Parathyroid adenoma (tissue), 2 donors: ENCODE measurements around the gene GSE1.
A peak's percentile ranks its signal among the peaks of the same experiment; 100 is the strongest.

Source experiments
- H2AFZ ChIP-seq: fragments of 300-600 bp; sonication (generic); one replicate; pipeline ENCODE4 v1.7.0; 2017; ENCODE audit warnings: antibody characterized with exemption, mild to moderate bottlenecking
- H3K27ac ChIP-seq: fragments of 300-600 bp; sonication (generic); one replicate; pipeline ENCODE4 v1.7.0; 2017
- H3K27me3 ChIP-seq: fragments of 300-600 bp; sonication (generic); one replicate; pipeline ENCODE4 v1.7.0; 2017; ENCODE audit warnings: low read length; ENCODE audit not compliant: control insufficient read depth, insufficient read depth
- H3K36me3 ChIP-seq: fragments of 300-600 bp; sonication (generic); one replicate; pipeline ENCODE4 v1.7.0; 2017; ENCODE audit warnings: low read length; ENCODE audit not compliant: control insufficient read depth, insufficient read depth
- H3K4me1 ChIP-seq: fragments of 300-600 bp; sonication (generic); one replicate; pipeline ENCODE4 v1.7.0; 2017; ENCODE audit warnings: control low read depth
- H3K4me2 ChIP-seq: fragments of 300-600 bp; sonication (generic); one replicate; pipeline ENCODE4 v1.7.0; 2017; ENCODE audit warnings: low read length
- H3K4me3 ChIP-seq: fragments of 300-600 bp; sonication (generic); one replicate; pipeline ENCODE4 v1.7.0; 2017; ENCODE audit warnings: low read depth, low read length
- H3K79me2 ChIP-seq: fragments of 300-600 bp; sonication (generic); one replicate; pipeline ENCODE4 v1.7.0; 2017; ENCODE audit warnings: control low read depth
- H3K9ac ChIP-seq: fragments of 300-600 bp; sonication (generic); one replicate; pipeline ENCODE4 v1.7.0; 2017; ENCODE audit warnings: mild to moderate bottlenecking
- H3K9me3 ChIP-seq: fragments of 300-600 bp; sonication (generic); one replicate; pipeline ENCODE4 v1.7.0; 2017; ENCODE audit warnings: low read length; ENCODE audit not compliant: control insufficient read depth
- TF ChIP-seq, protein P1 (sequence below): fragments of 300-600 bp; sonication (generic); IDR thresholded peaks from one replicate; pipeline ENCODE4 v1.7.0; 2017; ENCODE audit warnings: antibody characterized with exemption, mild to moderate bottlenecking
- donor health status: primary hyperparathyroidism.

GSE1 gene

DNA sequence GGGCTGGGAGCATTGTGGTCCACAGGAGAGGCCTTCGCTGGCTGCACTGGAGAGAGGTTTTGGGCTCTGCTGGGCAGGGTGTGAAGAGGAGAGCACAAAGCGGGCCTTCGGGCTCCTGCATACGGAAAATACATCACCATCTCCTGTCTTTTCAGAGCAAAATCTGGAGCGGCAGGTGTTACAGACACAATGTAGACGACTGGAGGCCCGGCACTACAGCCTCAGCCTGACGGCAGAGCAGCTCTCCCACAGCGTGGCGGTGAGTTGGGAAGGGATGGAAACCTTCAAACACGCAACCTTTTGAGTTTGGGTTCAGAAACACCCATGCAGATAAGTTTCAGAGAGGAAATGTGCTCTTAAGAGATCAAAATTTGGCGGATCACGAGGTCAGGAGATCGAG is 57.7 kb downstream of the GSE1 start:
- H3K27me3 ChIP-seq = no peaks in the 10 kb centered on the region
- H3K4me1 ChIP-seq = peaks cover 14% of the 10 kb centered on the region
- H3K4me2 ChIP-seq = no peak overlapping the region
- no peak overlapping the region for H3K9ac ChIP-seq
- H3K9me3 ChIP-seq = no peaks in the 10 kb centered on the region
- no peak overlapping the region for H3K27ac ChIP-seq
- no peaks in the 10 kb centered on the region for H3K36me3 ChIP-seq
- H3K79me2 ChIP-seq = peaks cover 3% of the 10 kb centered on the region
- H2AFZ ChIP-seq = no peak overlapping the region
- TF ChIP-seq, protein P1, sequence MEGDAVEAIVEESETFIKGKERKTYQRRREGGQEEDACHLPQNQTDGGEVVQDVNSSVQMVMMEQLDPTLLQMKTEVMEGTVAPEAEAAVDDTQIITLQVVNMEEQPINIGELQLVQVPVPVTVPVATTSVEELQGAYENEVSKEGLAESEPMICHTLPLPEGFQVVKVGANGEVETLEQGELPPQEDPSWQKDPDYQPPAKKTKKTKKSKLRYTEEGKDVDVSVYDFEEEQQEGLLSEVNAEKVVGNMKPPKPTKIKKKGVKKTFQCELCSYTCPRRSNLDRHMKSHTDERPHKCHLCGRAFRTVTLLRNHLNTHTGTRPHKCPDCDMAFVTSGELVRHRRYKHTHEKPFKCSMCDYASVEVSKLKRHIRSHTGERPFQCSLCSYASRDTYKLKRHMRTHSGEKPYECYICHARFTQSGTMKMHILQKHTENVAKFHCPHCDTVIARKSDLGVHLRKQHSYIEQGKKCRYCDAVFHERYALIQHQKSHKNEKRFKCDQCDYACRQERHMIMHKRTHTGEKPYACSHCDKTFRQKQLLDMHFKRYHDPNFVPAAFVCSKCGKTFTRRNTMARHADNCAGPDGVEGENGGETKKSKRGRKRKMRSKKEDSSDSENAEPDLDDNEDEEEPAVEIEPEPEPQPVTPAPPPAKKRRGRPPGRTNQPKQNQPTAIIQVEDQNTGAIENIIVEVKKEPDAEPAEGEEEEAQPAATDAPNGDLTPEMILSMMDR = no peak
- H3K4me3 ChIP-seq = no peak overlapping the region

DNA sequence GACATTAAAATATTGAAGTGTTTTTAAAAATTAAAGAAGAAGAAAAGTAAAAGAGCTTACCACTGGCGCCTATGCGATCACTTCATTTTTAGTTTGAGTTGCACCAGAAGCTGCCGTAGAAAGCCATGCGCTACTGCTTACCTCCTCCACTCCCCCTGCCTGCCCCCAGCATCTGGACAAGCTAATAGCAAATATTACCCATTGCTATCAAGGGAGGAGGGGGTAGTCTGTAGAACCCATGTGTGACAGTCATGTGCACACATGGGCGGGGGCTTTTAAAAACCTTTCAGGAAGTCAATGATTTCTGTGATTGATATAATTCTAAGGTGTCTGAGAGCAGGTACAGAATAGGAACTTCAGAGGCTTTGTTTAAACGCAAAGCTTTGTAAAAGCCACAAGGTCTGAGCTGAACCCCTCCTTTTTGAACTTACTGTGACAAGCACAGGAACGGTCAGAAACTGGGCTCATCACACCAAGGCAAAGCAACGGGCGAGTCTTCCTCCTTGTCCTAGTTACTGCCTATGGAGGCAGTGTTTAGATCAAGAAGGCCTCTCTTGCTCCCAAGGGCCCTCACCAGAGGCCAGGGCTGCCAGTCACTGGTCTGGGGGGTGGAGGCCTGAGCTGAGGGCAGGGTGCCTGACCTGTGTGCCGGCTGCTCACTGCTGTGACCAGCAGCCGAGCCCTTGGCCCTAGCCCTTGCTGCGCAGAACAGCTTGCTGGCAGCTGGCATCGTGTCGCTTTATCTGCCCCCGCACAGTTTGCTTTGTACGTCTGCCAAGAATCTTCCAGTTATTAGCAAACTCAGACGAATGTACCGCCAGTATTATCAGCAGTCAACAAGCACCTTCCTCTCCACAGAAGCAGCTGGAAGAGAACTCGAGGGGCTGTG is 60.7 kb downstream of the GSE1 start:
- H3K4me1 ChIP-seq = peaks cover 14% of the 10 kb centered on the region
- no peaks in the 10 kb centered on the region for H3K36me3 ChIP-seq
- H3K9me3 ChIP-seq = no peaks in the 10 kb centered on the region
- no peak overlapping the region for H2AFZ ChIP-seq
- TF ChIP-seq, protein P1 = no peak
- peak overlapping the region; percentile 0 for H3K27ac ChIP-seq
- no peak overlapping the region for H3K4me3 ChIP-seq
- no peaks in the 10 kb centered on the region for H3K79me2 ChIP-seq
- H3K4me2 ChIP-seq = no peak overlapping the region
- H3K9ac ChIP-seq = no peak overlapping the region
- no peaks in the 10 kb centered on the region for H3K27me3 ChIP-seq

DNA sequence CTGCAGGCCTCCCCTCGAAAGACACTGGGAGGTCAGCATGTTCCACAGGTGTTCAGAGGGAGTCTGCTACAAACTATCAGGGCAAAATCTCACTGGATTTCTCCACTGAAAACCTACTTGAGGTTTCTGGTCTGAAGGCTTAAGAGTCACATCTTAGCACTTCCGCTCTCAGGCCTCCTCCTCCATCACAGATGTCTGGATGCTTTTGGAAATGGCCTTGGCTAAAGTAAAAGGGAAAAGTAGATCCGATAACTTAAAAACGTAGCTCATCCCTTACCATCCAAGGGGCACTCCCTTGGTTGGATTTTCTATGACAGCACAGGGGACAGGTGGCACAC is 61.3 kb downstream of the GSE1 start:
- no peak overlapping the region for H3K4me3 ChIP-seq
- no peak overlapping the region for H3K27ac ChIP-seq
- H2AFZ ChIP-seq = no peak overlapping the region
- H3K4me1 ChIP-seq = peaks cover 14% of the 10 kb centered on the region
- H3K27me3 ChIP-seq = no peaks in the 10 kb centered on the region
- no peaks in the 10 kb centered on the region for H3K36me3 ChIP-seq
- H3K79me2 ChIP-seq = no peaks in the 10 kb centered on the region
- no peak overlapping the region for H3K9ac ChIP-seq
- H3K9me3 ChIP-seq = no peaks in the 10 kb centered on the region
- TF ChIP-seq, protein P1 = no peak
- H3K4me2 ChIP-seq = no peak overlapping the region

DNA sequence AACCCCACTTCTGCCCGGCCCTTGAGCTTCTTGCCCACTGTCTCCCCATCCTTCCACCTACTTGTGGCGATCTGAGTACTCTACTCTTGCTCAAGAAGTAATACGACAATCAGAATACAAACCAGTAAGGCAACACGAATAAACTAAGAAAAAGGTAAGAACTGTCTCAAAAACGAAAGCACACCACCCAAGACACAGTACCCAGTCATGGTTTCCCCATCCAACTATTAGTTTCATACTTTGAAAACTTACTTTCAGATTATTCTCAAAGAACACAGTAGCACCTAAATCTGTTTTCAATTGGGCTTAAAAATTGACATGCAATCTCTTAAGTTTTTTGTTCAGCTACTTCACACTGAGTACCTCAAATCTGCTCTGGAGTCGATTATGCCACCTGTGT is 61.7 kb downstream of the GSE1 start:
- Histone ChIP-seq H3K9me3 (no peaks in the 10 kb centered on the region), H3K36me3 (no peaks in the 10 kb centered on the region), H3K4me1 (peaks cover 14% of the 10 kb centered on the region), H3K4me2 (no peak overlapping the region), H2AFZ (no peak overlapping the region), H3K9ac (no peak overlapping the region), H3K27me3 (no peaks in the 10 kb centered on the region), H3K4me3 (no peak overlapping the region), H3K79me2 (no peaks in the 10 kb centered on the region), H3K27ac (no peak overlapping the region)
- TF ChIP-seq, protein P1 = no peak
